GM18909 (cell line): Measurements from ENCODE around the gene EVPLL.
"Not testable (repeated sequence)": the region's sequence is repeated elsewhere in the genome, so short reads cannot be mapped to it uniquely, and the experiment has no call there.

Experiments used
- ATAC-seq: cut with Tn5 transposase; IDR thresholded peaks from one replicate; pipeline ENCODE4 v1.9.1; 2021; ENCODE audit warnings: mild to moderate bottlenecking; ENCODE audit not compliant: unreplicated experiment, poor library complexity

The EVPLL gene

GRCh38 chr17:18378614-18379013 lies 1.0 kb downstream of the EVPLL start:
- ATAC-seq, result not testable (repeated sequence)

- no peak for ATAC-seq
Observed at GRCh38 chr17:18379246-18380146, 1.9 kb downstream of the EVPLL start.

- ATAC-seq, result no peak
Observed at GRCh38 chr17:18380471-18381157, 3.0 kb downstream of the EVPLL start.

GRCh38 chr17:18381158-18381952 lies 3.8 kb downstream of the EVPLL start:
- ATAC-seq, result no peak

- ATAC-seq, result no peak
Observed at GRCh38 chr17:18381953-18382245, 4.3 kb downstream of the EVPLL start.

GRCh38 chr17:18382441-18383078 lies 5.0 kb downstream of the EVPLL start:
- no peak for ATAC-seq

GRCh38 chr17:18383079-18383481 lies 5.5 kb downstream of the EVPLL start:
- ATAC-seq, result not testable (repeated sequence)

- ATAC-seq, result not testable (repeated sequence)
Observed at GRCh38 chr17:18384271-18384670, 6.7 kb downstream of the EVPLL start.

- not testable (repeated sequence) for ATAC-seq
Observed at GRCh38 chr17:18387583-18387982, 10.0 kb downstream of the EVPLL start.

- not testable (repeated sequence) for ATAC-seq
Observed at GRCh38 chr17:18388266-18388665, 10.7 kb downstream of the EVPLL start.

- ATAC-seq, result not testable (repeated sequence)
Observed at GRCh38 chr17:18388728-18389127, 11.2 kb downstream of the EVPLL start.

GRCh38 chr17:18401872-18402590 lies 24.5 kb downstream of the EVPLL start:
- ATAC-seq, result not testable (repeated sequence)

- peak; percentile 10 for ATAC-seq
Observed at GRCh38 chr17:18403166-18403565, 25.6 kb downstream of the EVPLL start.

- ATAC-seq, result peak; percentile 92
Observed at GRCh38 chr17:18403604-18404003, 26.0 kb downstream of the EVPLL start.

GRCh38 chr17:18408906-18409305 lies 31.3 kb downstream of the EVPLL start:
- not testable (repeated sequence) for ATAC-seq

GRCh38 chr17:18409321-18409720 lies 31.7 kb downstream of the EVPLL start:
- ATAC-seq, result not testable (repeated sequence)

GRCh38 chr17:18410736-18411135 lies 33.2 kb downstream of the EVPLL start:
- not testable (repeated sequence) for ATAC-seq

- peak; percentile 10 for ATAC-seq
Observed at GRCh38 chr17:18411377-18411864, 33.8 kb downstream of the EVPLL start.

GRCh38 chr17:18412001-18412538 lies 34.5 kb downstream of the EVPLL start:
- peak; percentile 83 for ATAC-seq
